MM.1S (cell line): Measurements from ENCODE around the gene PA2G4.

Experiments used
- DNase-seq: peaks from one replicate; pipeline ENCODE4 v3.0.0-alpha.2; 2015
- H2AFZ ChIP-seq: fragments of 300-600 bp; sonication (generic); 2 replicates; pipeline ENCODE4 v1.6.0; 2016; ENCODE audit warnings: antibody characterized with exemption, low read length
- H3F3A ChIP-seq: fragments of 300-600 bp; sonication (generic); 2 replicates; pipeline ENCODE4 v1.6.1; 2016; ENCODE audit warnings: mild to moderate bottlenecking, antibody characterized with exemption, low read length, moderate library complexity, mixed read lengths; ENCODE audit not compliant: insufficient read depth
- H3K27ac ChIP-seq: fragments of 300-600 bp; sonication (generic); 2 replicates; pipeline ENCODE4 v1.5.1; 2016; ENCODE audit warnings: mild to moderate bottlenecking, low read length
- H3K27me3 ChIP-seq: fragments of 300-600 bp; sonication (generic); replicated peaks from 2 replicates; pipeline ENCODE4 v1.6.0; 2016; ENCODE audit warnings: low read length; ENCODE audit not compliant: insufficient read depth
- H3K36me3 ChIP-seq: fragments of 300-600 bp; sonication (generic); replicated peaks from 2 replicates; pipeline ENCODE4 v1.6.1; 2016; ENCODE audit warnings: mild to moderate bottlenecking, low read length, mixed read lengths; ENCODE audit not compliant: insufficient read depth
- H3K4me1 ChIP-seq: fragments of 300-600 bp; sonication (generic); 2 replicates; pipeline ENCODE4 v1.6.1; 2016; ENCODE audit warnings: low read length, mixed read lengths
- H3K4me2 ChIP-seq: fragments of 300-600 bp; sonication (generic); 2 replicates; pipeline ENCODE4 v1.6.0; 2016; ENCODE audit warnings: low read depth, low read length
- H3K4me3 ChIP-seq: fragments of 300-600 bp; sonication (generic); 2 replicates; pipeline ENCODE4 v1.5.1; 2016; ENCODE audit warnings: low read length, mixed read lengths
- H3K79me2 ChIP-seq: fragments of 300-600 bp; sonication (generic); 2 replicates; pipeline ENCODE4 v1.6.1; 2016; ENCODE audit warnings: mixed run types, low read length, mixed read lengths
- H3K9ac ChIP-seq: fragments of 300-600 bp; sonication (generic); 2 replicates; pipeline ENCODE4 v1.6.1; 2016; ENCODE audit warnings: low read length, mixed read lengths
- H3K9me2 ChIP-seq: fragments of 300-600 bp; sonication (generic); replicated peaks from 2 replicates; pipeline ENCODE4 v1.6.1; 2016; ENCODE audit warnings: mild to moderate bottlenecking, low read length, mixed read lengths; ENCODE audit not compliant: insufficient read depth
- H3K9me3 ChIP-seq: fragments of 300-600 bp; sonication (generic); replicated peaks from 2 replicates; pipeline ENCODE4 v1.6.1; 2016; ENCODE audit warnings: mild to moderate bottlenecking, low read length, mixed read lengths; ENCODE audit not compliant: insufficient read depth
- H4K20me1 ChIP-seq: fragments of 300-600 bp; sonication (generic); 2 replicates; pipeline ENCODE4 v1.6.1; 2016; ENCODE audit warnings: mild to moderate bottlenecking, low read length, moderate library complexity, mixed read lengths; ENCODE audit not compliant: insufficient read depth
- EZH2 ChIP-seq: fragments of 300-600 bp; sonication (generic); optimal IDR thresholded peaks from 2 replicates; pipeline ENCODE3; 2017; ENCODE audit warnings: low read depth, mild to moderate bottlenecking, antibody characterized with exemption, low read length, mixed read lengths
- EZH2phosphoT487 ChIP-seq: fragments of 300-600 bp; sonication (generic); IDR thresholded peaks from 2 replicates; pipeline ENCODE4 v1.6.1; 2018; ENCODE audit warnings: antibody characterized with exemption, low read length
- TF ChIP-seq, protein P1 (sequence below): fragments of 300-600 bp; sonication (generic); IDR thresholded peaks from 2 replicates; pipeline ENCODE4 v1.5.1; 2016; ENCODE audit warnings: antibody characterized with exemption, low read length, mixed read lengths

Gene PA2G4

DNA sequence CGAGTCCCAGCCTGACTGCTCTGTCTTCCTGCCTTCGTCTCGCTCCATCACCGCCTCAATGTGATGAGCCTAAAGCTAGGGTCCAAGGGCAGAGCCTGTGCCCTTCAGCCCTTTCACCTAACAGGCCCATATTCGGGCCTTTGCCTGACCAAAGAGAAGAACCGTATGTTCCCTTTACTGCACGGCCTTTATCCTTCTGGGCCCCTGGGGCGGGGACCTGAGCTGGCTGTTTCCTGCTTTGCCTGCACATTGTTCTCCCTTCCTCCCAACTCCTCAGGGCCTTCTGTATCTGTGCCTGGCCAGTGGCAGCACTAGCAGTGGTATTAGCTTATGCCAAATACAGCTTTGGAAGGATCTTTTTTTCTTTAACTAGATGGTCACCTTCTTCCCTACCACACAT, 39.5 kb downstream of the PA2G4 start:
- no peaks in the 10 kb centered on the region for H3K27me3 ChIP-seq
- no peak overlapping the region for H3K9ac ChIP-seq
- no peak overlapping the region for H3K4me3 ChIP-seq
- no peak for DNase-seq
- H3K4me1 ChIP-seq, result no peaks in the 10 kb centered on the region
- no peaks in the 10 kb centered on the region; the same call in none of the 2 replicates for H3K36me3 ChIP-seq
- TF ChIP-seq, protein P1, sequence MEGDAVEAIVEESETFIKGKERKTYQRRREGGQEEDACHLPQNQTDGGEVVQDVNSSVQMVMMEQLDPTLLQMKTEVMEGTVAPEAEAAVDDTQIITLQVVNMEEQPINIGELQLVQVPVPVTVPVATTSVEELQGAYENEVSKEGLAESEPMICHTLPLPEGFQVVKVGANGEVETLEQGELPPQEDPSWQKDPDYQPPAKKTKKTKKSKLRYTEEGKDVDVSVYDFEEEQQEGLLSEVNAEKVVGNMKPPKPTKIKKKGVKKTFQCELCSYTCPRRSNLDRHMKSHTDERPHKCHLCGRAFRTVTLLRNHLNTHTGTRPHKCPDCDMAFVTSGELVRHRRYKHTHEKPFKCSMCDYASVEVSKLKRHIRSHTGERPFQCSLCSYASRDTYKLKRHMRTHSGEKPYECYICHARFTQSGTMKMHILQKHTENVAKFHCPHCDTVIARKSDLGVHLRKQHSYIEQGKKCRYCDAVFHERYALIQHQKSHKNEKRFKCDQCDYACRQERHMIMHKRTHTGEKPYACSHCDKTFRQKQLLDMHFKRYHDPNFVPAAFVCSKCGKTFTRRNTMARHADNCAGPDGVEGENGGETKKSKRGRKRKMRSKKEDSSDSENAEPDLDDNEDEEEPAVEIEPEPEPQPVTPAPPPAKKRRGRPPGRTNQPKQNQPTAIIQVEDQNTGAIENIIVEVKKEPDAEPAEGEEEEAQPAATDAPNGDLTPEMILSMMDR, result no peak
- no peak for TF ChIP-seq EZH2
- no peak for TF ChIP-seq EZH2phosphoT487
- H4K20me1 ChIP-seq, result no peaks in the 10 kb centered on the region
- no peak overlapping the region for H3K27ac ChIP-seq
- H3K9me3 ChIP-seq, result no peaks in the 10 kb centered on the region
- H3K4me2 ChIP-seq, result no peak overlapping the region
- no peaks in the 10 kb centered on the region for H3K9me2 ChIP-seq
- no peaks in the 10 kb centered on the region for H3K79me2 ChIP-seq
- H2AFZ ChIP-seq, result no peak overlapping the region
- H3F3A ChIP-seq, result 0 out of 2 replicates have a peak, but pooled peaks cover 11% of the 10 kb centered on the region

DNA sequence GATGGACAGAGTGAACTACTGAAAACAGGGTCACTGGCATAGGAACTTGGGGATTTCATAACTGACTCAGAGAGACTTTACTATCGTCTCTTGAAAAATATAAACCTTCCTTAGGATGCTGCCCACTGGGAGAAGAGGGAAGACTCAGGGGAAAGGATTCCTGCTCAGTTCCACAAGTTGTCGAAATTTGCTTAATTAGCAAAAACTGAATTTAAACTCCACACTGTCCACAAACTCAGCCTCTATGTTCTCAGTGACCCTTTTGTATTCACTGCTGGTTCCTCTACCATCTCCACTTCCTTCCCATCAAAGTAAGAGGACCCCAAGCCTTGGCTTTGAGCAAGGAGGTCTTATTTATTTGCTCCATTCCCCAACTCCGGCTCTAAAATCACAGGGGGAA, 40.9 kb downstream of the PA2G4 start:
- no peaks in the 10 kb centered on the region for H3K9me3 ChIP-seq
- H3K27ac ChIP-seq, result no peak overlapping the region
- no peak overlapping the region for H3K9ac ChIP-seq
- H3K4me3 ChIP-seq, result no peak overlapping the region
- 0 out of 2 replicates have a peak, but pooled peaks cover 11% of the 10 kb centered on the region for H3F3A ChIP-seq
- DNase-seq, result no peak
- no peaks in the 10 kb centered on the region for H3K4me1 ChIP-seq
- no peaks in the 10 kb centered on the region; the same call in none of the 2 replicates for H3K36me3 ChIP-seq
- H3K9me2 ChIP-seq, result no peaks in the 10 kb centered on the region
- H4K20me1 ChIP-seq, result no peaks in the 10 kb centered on the region
- no peaks in the 10 kb centered on the region for H3K27me3 ChIP-seq
- no peak overlapping the region for H2AFZ ChIP-seq
- no peaks in the 10 kb centered on the region for H3K79me2 ChIP-seq
- no peak overlapping the region for H3K4me2 ChIP-seq
- TF ChIP-seq, protein P1, result no peak
- TF ChIP-seq EZH2phosphoT487 (no peak), EZH2 (no peak)

DNA sequence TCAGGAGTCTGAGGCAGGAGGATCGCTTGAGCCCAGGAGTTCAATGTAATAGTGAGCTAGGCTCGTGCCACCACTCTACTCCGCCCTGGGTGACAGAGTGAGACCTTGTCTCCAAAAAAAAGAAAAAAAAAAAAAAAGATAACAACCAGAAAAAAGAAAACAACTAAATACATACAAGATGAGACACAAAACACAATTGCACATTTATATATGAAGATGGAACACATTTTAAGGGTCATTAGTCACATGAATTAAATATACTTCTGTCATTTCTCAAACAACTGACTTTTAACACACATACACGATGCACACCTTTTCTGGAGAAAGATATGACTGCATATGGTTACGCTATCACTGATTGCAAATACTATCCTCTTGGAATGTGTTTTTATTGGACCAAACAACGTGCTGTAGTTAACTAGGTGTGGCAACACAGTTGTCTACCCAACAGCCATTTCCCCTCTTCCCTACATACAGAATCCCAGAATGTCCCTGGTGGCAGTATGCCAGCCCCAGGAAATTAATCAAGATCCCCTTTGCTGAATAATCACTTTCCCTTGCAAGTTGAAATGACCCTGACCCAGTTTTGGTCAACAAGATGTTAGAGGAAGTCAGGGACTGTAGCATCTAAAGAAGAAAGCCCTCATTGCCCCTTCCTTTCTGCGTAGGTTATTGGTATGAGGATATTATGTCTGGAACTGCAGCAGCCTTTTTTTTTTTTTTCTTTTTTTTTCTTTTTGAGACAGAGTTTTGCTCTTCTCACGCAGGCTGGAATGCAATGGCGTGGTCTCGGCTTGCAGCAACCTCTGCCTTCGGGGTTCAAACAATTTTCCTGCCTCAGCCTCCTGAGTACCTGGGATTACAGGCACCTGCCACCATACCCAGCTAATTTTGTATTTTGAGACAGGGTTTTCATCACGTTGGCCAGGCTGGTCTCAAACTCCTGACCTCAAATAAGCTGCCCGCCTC, 42.4 kb downstream of the PA2G4 start:
- peaks cover 6% of the 10 kb centered on the region for H3K4me1 ChIP-seq
- DNase-seq, result no peak
- H3K27ac ChIP-seq, result no peak overlapping the region
- H3K4me3 ChIP-seq, result no peak overlapping the region
- no peaks in the 10 kb centered on the region for H3K27me3 ChIP-seq
- no peak overlapping the region for H2AFZ ChIP-seq
- H3K79me2 ChIP-seq, result no peaks in the 10 kb centered on the region
- no peaks in the 10 kb centered on the region; the same call in none of the 2 replicates for H3K36me3 ChIP-seq
- H3F3A ChIP-seq, result peaks cover 17% of the 10 kb centered on the region
- TF ChIP-seq EZH2phosphoT487 (no peak), EZH2 (no peak)
- TF ChIP-seq, protein P1, result no peak
- H3K9me2 ChIP-seq, result no peaks in the 10 kb centered on the region
- H3K9me3 ChIP-seq, result no peaks in the 10 kb centered on the region
- H3K4me2 ChIP-seq, result no peak overlapping the region
- H3K9ac ChIP-seq, result no peak overlapping the region
- H4K20me1 ChIP-seq, result no peaks in the 10 kb centered on the region
